ENCODE results near the gene AASDHPPT.
"Not testable (repeated sequence)": the region's sequence is repeated elsewhere in the genome, so short reads cannot be mapped to it uniquely, and the experiment has no call there.

Gene AASDHPPT, protein sequence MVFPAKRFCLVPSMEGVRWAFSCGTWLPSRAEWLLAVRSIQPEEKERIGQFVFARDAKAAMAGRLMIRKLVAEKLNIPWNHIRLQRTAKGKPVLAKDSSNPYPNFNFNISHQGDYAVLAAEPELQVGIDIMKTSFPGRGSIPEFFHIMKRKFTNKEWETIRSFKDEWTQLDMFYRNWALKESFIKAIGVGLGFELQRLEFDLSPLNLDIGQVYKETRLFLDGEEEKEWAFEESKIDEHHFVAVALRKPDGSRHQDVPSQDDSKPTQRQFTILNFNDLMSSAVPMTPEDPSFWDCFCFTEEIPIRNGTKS

DNA sequence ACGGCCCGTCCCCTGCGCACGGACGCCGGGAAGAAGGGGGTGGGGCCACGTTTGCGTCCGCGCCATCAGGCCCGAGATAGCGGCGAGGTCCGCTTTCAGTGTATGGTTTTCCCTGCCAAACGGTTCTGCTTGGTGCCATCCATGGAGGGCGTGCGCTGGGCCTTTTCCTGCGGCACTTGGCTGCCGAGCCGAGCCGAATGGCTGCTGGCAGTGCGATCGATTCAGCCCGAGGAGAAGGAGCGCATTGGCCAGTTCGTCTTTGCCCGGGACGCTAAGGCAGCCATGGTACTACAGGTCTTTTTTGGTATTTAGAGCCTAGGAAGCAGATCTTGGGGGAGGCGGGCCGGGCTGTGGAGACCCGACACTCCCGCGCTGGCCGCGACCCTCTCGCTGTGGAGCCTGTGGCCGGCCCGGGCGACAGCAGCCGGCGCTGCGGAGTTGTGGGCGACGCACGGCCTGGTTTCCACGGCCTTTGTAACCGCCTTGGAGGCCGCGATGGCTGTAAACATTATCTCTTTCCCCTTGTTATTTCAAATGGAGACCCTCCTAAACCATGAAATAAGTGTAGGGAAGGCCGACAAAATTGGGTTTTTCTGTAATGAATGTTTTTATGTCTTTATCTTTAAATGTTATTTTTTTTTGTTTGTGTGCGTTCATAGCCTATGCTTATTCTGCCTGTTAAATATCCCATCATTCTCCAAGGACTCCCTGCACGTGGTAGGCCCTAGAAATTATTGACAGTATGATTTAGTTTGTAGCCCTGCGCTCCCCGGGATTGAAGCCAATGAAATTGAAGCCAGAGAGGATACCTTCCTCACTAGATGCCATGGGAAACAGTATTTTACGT lies at the start of gene AASDHPPT:
Gene AASDHPPT, plus strand, starts transcription at position 54 of the 847 bp plus-strand sequence. Its CDS starts 49 bp downstream, at position 103.
- in situ Hi-C loops (cut with MboI; ENCODE audit: low pct_unique_long_range_greater_than_20kb, low sequenced_read_pairs): no loop called here
- peak; percentile 71 for DNase-seq

DNA sequence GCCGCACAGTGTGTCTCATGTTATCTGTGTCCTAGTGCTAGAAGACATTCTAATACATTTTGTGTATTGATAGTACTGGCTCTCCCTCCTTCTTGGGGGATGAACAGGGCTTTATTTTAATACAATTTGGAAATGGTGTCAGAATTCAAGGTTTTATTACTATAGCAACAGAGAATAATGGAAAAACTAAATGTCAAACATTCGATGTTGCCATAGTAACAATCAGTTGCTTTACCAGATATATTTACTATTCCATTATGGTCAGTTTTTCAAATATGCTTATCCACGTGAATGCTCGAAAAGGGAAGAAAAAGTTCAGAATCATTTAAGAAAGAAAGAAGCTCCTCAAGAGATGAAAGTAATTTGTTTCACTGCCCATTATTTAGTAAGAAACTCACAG lies 46.9 kb upstream of the AASDHPPT start:
- in situ Hi-C loops (cut with MboI; ENCODE audit: low pct_unique_long_range_greater_than_20kb, low sequenced_read_pairs): no loop called here
- no peak for DNase-seq

- in situ Hi-C loops (cut with MboI; ENCODE audit: low pct_unique_long_range_greater_than_20kb, low sequenced_read_pairs): no loop called here
- no peak for DNase-seq
Measured at GRCh38 chr11:106031202-106031810, 46.2 kb upstream of the AASDHPPT start.

GRCh38 chr11:106031936-106032335 lies 45.5 kb upstream of the AASDHPPT start:
- in situ Hi-C loops (cut with MboI; ENCODE audit: low pct_unique_long_range_greater_than_20kb, low sequenced_read_pairs): no loop called here
- no peak for DNase-seq

DNA sequence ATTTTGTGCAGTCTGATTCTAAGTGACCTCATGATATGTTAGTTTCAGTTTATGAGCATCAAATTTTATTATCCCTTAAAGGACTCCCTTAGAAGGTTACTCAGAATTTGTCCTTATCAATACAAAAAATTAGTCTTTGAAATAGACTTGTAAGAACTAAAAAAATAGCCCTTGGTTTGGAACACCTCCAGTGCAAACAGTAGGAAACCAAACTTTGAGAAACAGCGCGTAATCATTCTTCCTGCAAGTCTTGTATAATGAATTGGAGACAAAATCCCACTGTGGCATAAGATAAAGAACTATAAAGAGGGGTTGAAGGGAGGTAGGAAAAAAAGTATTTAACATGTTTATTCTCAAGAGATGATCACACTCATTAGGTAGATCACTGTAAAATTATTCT lies 44.6 kb upstream of the AASDHPPT start:
- in situ Hi-C loops (cut with MboI; ENCODE audit: low pct_unique_long_range_greater_than_20kb, low sequenced_read_pairs): no loop called here

GRCh38 chr11:106043540-106043939 lies 33.9 kb upstream of the AASDHPPT start:
- no peak for DNase-seq
- in situ Hi-C loops (cut with MboI; ENCODE audit: low pct_unique_long_range_greater_than_20kb, low sequenced_read_pairs): no loop called here

More for the DNA sequence above, 44.6 kb upstream of the AASDHPPT start:
- no peak for DNase-seq

GRCh38 chr11:106047631-106048030 lies 29.8 kb upstream of the AASDHPPT start:
- no peak for DNase-seq
- in situ Hi-C loops (cut with MboI; ENCODE audit: low pct_unique_long_range_greater_than_20kb, low sequenced_read_pairs): no loop called here

- no peak for DNase-seq
- in situ Hi-C loops (cut with MboI; ENCODE audit: low pct_unique_long_range_greater_than_20kb, low sequenced_read_pairs): no loop called here
Measured at GRCh38 chr11:106049727-106050476, 27.6 kb upstream of the AASDHPPT start.

GRCh38 chr11:106051103-106051502 lies 26.4 kb upstream of the AASDHPPT start:
- DNase-seq: no peak
- in situ Hi-C loops (cut with MboI; ENCODE audit: low pct_unique_long_range_greater_than_20kb, low sequenced_read_pairs): no loop called here

- in situ Hi-C loops (cut with MboI; ENCODE audit: low pct_unique_long_range_greater_than_20kb, low sequenced_read_pairs); DNase-seq: not testable (repeated sequence)
Measured at GRCh38 chr11:106058377-106058776, 19.1 kb upstream of the AASDHPPT start.

GRCh38 chr11:106059617-106060016 lies 17.8 kb upstream of the AASDHPPT start:
- no peak for DNase-seq
- in situ Hi-C loops (cut with MboI; ENCODE audit: low pct_unique_long_range_greater_than_20kb, low sequenced_read_pairs): no loop called here

- in situ Hi-C loops (cut with MboI; ENCODE audit: low pct_unique_long_range_greater_than_20kb, low sequenced_read_pairs): no loop called here
Measured at GRCh38 chr11:106061249-106061784, 16.1 kb upstream of the AASDHPPT start.

GRCh38 chr11:106061954-106062949 lies 15.2 kb upstream of the AASDHPPT start:
- in situ Hi-C loops (cut with MboI; ENCODE audit: low pct_unique_long_range_greater_than_20kb, low sequenced_read_pairs): no loop called here
- DNase-seq: no peak

More at GRCh38 chr11:106061249-106061784, 16.1 kb upstream of the AASDHPPT start:
- DNase-seq: no peak

DNA sequence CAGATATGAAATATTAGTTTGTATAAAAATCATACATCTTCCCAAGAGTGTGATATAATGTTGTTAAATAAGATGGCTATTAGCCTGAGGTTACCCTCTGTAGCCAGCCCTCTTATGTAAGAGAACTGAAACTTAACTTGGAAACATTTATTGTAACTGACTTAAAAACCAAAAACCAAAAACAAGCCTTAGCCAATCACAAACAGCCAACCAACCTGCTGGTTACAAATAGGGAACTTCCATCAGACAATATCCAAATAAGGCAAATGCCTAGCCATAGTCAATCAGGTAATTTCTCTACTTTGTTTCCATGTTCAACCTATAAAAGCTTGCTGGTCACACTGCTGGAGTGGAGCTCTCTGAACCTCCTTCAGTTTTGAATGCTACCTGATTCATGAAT lies 14.5 kb upstream of the AASDHPPT start:
- DNase-seq: no peak
- in situ Hi-C loops (cut with MboI; ENCODE audit: low pct_unique_long_range_greater_than_20kb, low sequenced_read_pairs): no loop called here

DNA sequence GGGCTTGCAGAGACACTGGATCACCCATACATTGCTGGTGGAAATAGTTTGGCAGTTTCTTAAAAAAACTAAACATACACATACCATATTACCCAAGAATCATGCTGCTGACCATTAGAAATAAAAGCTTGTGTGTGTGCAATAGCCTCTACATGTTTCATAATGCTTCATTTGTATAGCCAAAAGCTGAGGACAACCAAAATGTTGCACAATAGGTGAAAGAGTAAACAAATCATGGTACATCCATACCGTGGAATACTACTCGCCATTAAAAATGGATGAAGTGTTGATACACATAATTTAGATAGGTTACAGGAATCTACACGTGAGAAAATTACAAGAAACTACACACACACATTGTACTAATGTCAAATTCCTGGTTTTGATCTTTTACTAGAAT lies 6.9 kb upstream of the AASDHPPT start:
- no peak for DNase-seq
- in situ Hi-C loops (cut with MboI; ENCODE audit: low pct_unique_long_range_greater_than_20kb, low sequenced_read_pairs): no loop called here

- no peak for DNase-seq
Measured at GRCh38 chr11:106072804-106073203, 4.7 kb upstream of the AASDHPPT start.

GRCh38 chr11:106076171-106076918 lies 1.1 kb upstream of the AASDHPPT start:
- in situ Hi-C loops (cut with MboI; ENCODE audit: low pct_unique_long_range_greater_than_20kb, low sequenced_read_pairs): no loop called here

More at GRCh38 chr11:106072804-106073203, 4.7 kb upstream of the AASDHPPT start:
- in situ Hi-C loops (cut with MboI; ENCODE audit: low pct_unique_long_range_greater_than_20kb, low sequenced_read_pairs): no loop called here

More at GRCh38 chr11:106076171-106076918, 1.1 kb upstream of the AASDHPPT start:
- DNase-seq: no peak
